SH-SY5Y (cell line): ENCODE measurements around the gene GBP6.

Experiments used
- GATA2 ChIP-seq: IDR thresholded peaks from 2 replicates; pipeline ENCODE4 v1.6.1; 2011; ENCODE audit warnings: mild to moderate bottlenecking, low read depth, low read length
- GATA3 ChIP-seq: IDR thresholded peaks from 2 replicates; pipeline ENCODE4 v1.6.1; 2011; ENCODE audit warnings: low read depth, mild to moderate bottlenecking, low read length, moderate library complexity

DNA sequence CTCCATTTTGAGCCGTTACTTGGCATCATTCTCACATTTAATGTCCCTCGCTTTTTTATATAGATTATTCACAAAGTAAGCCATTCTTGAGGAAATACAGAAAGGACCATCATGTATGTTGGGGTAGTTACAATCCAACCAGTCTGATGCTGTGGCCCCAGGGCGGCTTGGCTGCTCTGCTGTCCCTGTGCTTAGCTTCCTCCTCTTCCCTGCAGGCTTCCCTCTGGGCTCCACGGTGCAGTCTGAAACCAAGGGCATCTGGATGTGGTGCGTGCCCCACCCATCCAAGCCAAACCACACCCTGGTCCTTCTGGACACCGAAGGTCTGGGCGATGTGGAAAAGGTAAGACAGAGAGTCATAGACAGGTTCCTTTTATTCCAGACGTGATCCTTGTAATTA is 5.5 kb downstream of the GBP6 start:
- TF ChIP-seq GATA3 (no peak), GATA2 (no peak)
